22Rv1 (cell line): ENCODE results near the gene NIT2.

Experiments
- ZFX ChIP-seq: fragments of 450-650 bp; IDR thresholded peaks from 2 replicates; pipeline ENCODE4 v1.6.1; 2017; ENCODE audit warnings: antibody characterized with exemption, borderline replicate concordance
- TF ChIP-seq, protein P1 (sequence below): fragments of 450-650 bp; IDR thresholded peaks from 2 replicates; pipeline ENCODE4 v1.5.1; 2017; ENCODE audit warnings: mild to moderate bottlenecking

DNA sequence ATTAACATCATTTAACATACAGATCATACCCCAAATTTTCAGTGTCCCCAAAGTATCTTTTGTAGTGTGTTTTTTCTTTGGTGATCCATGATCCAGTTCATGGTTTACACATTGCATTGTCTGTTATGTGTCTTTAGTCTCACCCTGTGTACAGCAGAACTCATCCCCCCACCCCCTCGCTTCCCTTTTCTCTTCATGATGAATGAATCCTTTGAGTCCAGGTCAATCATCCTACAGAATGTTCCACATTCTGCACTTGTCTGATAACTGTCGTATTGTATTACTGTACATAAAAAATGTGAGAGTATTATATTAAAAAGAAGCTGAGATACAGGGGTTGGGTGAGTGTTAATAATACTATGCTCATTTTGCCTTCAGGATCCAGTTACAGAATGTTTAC lies 14.6 kb upstream of the NIT2 start:
- TF ChIP-seq, protein P1, sequence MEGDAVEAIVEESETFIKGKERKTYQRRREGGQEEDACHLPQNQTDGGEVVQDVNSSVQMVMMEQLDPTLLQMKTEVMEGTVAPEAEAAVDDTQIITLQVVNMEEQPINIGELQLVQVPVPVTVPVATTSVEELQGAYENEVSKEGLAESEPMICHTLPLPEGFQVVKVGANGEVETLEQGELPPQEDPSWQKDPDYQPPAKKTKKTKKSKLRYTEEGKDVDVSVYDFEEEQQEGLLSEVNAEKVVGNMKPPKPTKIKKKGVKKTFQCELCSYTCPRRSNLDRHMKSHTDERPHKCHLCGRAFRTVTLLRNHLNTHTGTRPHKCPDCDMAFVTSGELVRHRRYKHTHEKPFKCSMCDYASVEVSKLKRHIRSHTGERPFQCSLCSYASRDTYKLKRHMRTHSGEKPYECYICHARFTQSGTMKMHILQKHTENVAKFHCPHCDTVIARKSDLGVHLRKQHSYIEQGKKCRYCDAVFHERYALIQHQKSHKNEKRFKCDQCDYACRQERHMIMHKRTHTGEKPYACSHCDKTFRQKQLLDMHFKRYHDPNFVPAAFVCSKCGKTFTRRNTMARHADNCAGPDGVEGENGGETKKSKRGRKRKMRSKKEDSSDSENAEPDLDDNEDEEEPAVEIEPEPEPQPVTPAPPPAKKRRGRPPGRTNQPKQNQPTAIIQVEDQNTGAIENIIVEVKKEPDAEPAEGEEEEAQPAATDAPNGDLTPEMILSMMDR: no peak
- no peak for TF ChIP-seq ZFX
